HG03196 (cell line): ENCODE results near the gene CTCF.
"Not testable (repeated sequence)": the region's sequence is repeated elsewhere in the genome, so short reads cannot be mapped to it uniquely, and the experiment has no call there.

Experiments used
- ATAC-seq: cut with Tn5 transposase; IDR thresholded peaks from one replicate; pipeline ENCODE4 v1.9.1; 2021; ENCODE audit not compliant: unreplicated experiment

The CTCF gene

GRCh38 chr16:67562526-67562917, at the start of gene CTCF:
TSS of gene CTCF (plus strand) at chr16:67562526. CDS start at chr16:67610833, 48,307 bp downstream.
- peak; percentile 47 for ATAC-seq

GRCh38 chr16:67513892-67514291, 48.4 kb upstream of the CTCF start:
- ATAC-seq = not testable (repeated sequence)

- peak; percentile 46 for ATAC-seq
Measured at GRCh38 chr16:67514382-67514828, 47.9 kb upstream of the CTCF start.

- ATAC-seq = no peak
Measured at GRCh38 chr16:67516296-67517154, 45.8 kb upstream of the CTCF start.

- ATAC-seq = no peak
Measured at GRCh38 chr16:67517155-67517445, 45.2 kb upstream of the CTCF start.

- peak; percentile 41 for ATAC-seq
Measured at GRCh38 chr16:67517661-67518423, 44.5 kb upstream of the CTCF start.

- ATAC-seq = no peak
Measured at GRCh38 chr16:67518676-67519075, 43.6 kb upstream of the CTCF start.

GRCh38 chr16:67519242-67519641, 43.1 kb upstream of the CTCF start:
- ATAC-seq = no peak

GRCh38 chr16:67521095-67521804, 41.1 kb upstream of the CTCF start:
- ATAC-seq = peak; percentile 60

GRCh38 chr16:67525176-67525860, 37.0 kb upstream of the CTCF start:
- no peak for ATAC-seq

- ATAC-seq = no peak
Measured at GRCh38 chr16:67526149-67526791, 36.1 kb upstream of the CTCF start.

- ATAC-seq = no peak
Measured at GRCh38 chr16:67528222-67528869, 34.0 kb upstream of the CTCF start, which contains the start of gene RIPOR1. TSS of gene RIPOR1 (plus strand) at chr16:67528829. CDS start at chr16:67538447, 9,618 bp downstream.

GRCh38 chr16:67528870-67529581, 33.3 kb upstream of the CTCF start:
- ATAC-seq = no peak

GRCh38 chr16:67529582-67530012, 32.7 kb upstream of the CTCF start:
- ATAC-seq = no peak

- peak; percentile 50 for ATAC-seq
Measured at GRCh38 chr16:67530013-67530939, 32.0 kb upstream of the CTCF start.

GRCh38 chr16:67531247-67531646, 31.1 kb upstream of the CTCF start:
- ATAC-seq = no peak

GRCh38 chr16:67533024-67533560, 29.2 kb upstream of the CTCF start:
- ATAC-seq = no peak

GRCh38 chr16:67533987-67534386, 28.3 kb upstream of the CTCF start:
- ATAC-seq = not testable (repeated sequence)
